ENCODE data around the gene PHAF1. TPM values are rescaled to one million over a fixed set of nuclear protein-coding genes. Genes with fewer than 3 reads are reported as not detected.

PHAF1 gene
- total and polyA plus RNA-seq, 2 of the 8 experiments (the other 6 are each of a cell fraction or from before 2014, with no cell fraction given): 18.6 to 26.4 TPM

GRCh38 chr16:67082891-67083290 is 26.9 kb upstream of the PHAF1 start (continued):
- TF ChIP-seq SAP30 (IDR thresholded peaks at IDR 0.05; ENCODE audit: insufficient read depth, insufficient replicate concordance, low read length): no peak
- TF ChIP-seq RBBP5 (IDR thresholded peaks at IDR 0.05; ENCODE audit: borderline replicate concordance, low read depth, low read length): no peak
- TF ChIP-seq TEAD4 (IDR thresholded peaks at IDR 0.05; ENCODE audit: low read depth, low read length): no peak

All from H1 (cell line).